ENCODE measurements around the gene CCDC93. TPM values are rescaled to one million over a fixed set of nuclear protein-coding genes. Genes with fewer than 3 reads are reported as not detected.

CCDC93 gene
- total RNA-seq, 1 experiment from 2014 or later = 18.7 TPM

DNA sequence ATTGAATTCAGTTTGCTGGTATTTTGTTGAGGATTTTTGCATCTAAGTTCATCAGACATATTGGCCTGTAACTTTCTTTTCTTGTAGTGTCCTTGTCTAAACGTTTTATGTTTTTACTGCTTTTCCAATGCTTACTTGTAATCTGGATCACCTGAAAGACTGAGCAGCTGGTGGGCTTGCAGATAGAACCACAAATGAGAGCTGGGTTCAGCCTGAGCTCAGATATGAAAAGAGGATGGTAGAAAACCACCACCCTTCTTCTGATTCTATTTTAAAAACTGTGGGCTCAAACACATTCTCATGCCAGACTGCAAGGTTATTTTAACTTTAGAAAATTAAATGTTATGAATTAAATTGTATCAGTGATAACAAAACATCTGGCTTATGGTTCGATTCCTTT is 128.6 kb downstream of the CCDC93 start:
- H3K9me2 ChIP-seq (ENCODE audit: insufficient read depth) = no peaks in the 10 kb centered on the region
- H3K4me2 ChIP-seq (ENCODE audit: low read length) = no peak overlapping the region
- no peak overlapping the region for H3K4me3 ChIP-seq (replicated peaks in 1 of 2; ENCODE audit: low read depth in 1 of 2, low read length in 2 of 2)
- no peaks in the 10 kb centered on the region for H3K9me3 ChIP-seq (ENCODE audit: control insufficient read depth in 1 of 2, insufficient read depth in 1 of 2, low read depth in 1 of 2, low read length in 2 of 2)
- intact Hi-C loops (cut with micrococcal nuclease) = no loop called here
- no peaks in the 10 kb centered on the region for H3K36me3 ChIP-seq (ENCODE audit: control insufficient read depth in 1 of 2, insufficient read depth in 2 of 2, low read length in 2 of 2)
- no peak overlapping the region for H2AFZ ChIP-seq (ENCODE audit: low read depth, low read length, poor library complexity, severe bottlenecking)
- no peak for TF ChIP-seq POLR2A (IDR thresholded peaks at IDR 0.05; ENCODE audit: borderline replicate concordance, extremely low read depth, insufficient read depth, insufficient read length)
- no peak for TF ChIP-seq EZH2 (IDR thresholded peaks at IDR 0.05)
- TF ChIP-seq EZH2phosphoT487 (IDR thresholded peaks at IDR 0.05; ENCODE audit: borderline replicate concordance) = no peak
- TF ChIP-seq, protein P1, sequence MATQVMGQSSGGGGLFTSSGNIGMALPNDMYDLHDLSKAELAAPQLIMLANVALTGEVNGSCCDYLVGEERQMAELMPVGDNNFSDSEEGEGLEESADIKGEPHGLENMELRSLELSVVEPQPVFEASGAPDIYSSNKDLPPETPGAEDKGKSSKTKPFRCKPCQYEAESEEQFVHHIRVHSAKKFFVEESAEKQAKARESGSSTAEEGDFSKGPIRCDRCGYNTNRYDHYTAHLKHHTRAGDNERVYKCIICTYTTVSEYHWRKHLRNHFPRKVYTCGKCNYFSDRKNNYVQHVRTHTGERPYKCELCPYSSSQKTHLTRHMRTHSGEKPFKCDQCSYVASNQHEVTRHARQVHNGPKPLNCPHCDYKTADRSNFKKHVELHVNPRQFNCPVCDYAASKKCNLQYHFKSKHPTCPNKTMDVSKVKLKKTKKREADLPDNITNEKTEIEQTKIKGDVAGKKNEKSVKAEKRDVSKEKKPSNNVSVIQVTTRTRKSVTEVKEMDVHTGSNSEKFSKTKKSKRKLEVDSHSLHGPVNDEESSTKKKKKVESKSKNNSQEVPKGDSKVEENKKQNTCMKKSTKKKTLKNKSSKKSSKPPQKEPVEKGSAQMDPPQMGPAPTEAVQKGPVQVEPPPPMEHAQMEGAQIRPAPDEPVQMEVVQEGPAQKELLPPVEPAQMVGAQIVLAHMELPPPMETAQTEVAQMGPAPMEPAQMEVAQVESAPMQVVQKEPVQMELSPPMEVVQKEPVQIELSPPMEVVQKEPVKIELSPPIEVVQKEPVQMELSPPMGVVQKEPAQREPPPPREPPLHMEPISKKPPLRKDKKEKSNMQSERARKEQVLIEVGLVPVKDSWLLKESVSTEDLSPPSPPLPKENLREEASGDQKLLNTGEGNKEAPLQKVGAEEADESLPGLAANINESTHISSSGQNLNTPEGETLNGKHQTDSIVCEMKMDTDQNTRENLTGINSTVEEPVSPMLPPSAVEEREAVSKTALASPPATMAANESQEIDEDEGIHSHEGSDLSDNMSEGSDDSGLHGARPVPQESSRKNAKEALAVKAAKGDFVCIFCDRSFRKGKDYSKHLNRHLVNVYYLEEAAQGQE (IDR thresholded peaks at IDR 0.05; ENCODE audit: low read depth) = no peak
- TF ChIP-seq YY1 (IDR thresholded peaks at IDR 0.05; ENCODE audit: extremely low read depth, insufficient replicate concordance, low read depth, low read length) = no peak
- H3K4me1 ChIP-seq (ENCODE audit: control insufficient read depth in 1 of 2, insufficient read depth in 2 of 2, low read length in 2 of 2) = no peaks in the 10 kb centered on the region
- ChIA-PET RAD21 (ENCODE audit: low non-redundant PET in 1 of 2, low total read pairs in 2 of 2, uncharacterized antibody in 2 of 2, unreplicated experiment in 2 of 2) (no interaction called here), CTCF (no interaction called here), POLR2A (no interaction called here)
- BruUV-seq (replicated peaks) = no TSS peak
- no peaks in the 10 kb centered on the region for H4K20me1 ChIP-seq (ENCODE audit: insufficient read depth)
- no peak overlapping the region for H3K9ac ChIP-seq (ENCODE audit: low read length)
- H3K27me3 ChIP-seq (ENCODE audit: insufficient read depth, low read length) = no peaks in the 10 kb centered on the region; the same call in none of the 2 replicates
- ATAC-seq = no peak
- DNase-seq (ENCODE audit: low read depth, low spot score) = no peak
- H3K27ac ChIP-seq (ENCODE audit: low read depth, low read length) = no peak overlapping the region
- H3K79me2 ChIP-seq (ENCODE audit: insufficient read depth, low read length) = no peaks in the 10 kb centered on the region

DNA sequence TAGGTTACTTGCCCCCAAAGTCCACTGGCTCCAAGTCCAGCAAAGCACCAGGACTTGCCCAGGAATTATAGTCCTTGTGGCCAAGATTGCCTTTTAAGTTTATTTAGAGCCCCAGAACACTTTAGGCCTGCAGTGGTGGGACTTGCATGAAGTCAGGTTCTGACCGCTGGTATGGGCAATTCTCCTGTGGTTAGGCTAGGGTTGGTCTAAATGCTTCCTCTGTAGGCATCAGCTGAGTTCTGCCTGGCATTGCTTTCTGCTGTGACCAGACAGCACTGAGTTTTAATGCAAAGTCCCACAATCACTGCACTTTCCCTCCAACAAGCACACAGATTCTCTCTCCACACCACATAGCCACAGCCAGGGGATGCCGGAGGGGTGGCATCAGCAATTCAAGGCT is 134.9 kb downstream of the CCDC93 start:
- no peaks in the 10 kb centered on the region for H3K9me3 ChIP-seq (ENCODE audit: control insufficient read depth in 1 of 2, insufficient read depth in 1 of 2, low read depth in 1 of 2, low read length in 2 of 2)
- no peaks in the 10 kb centered on the region for H4K20me1 ChIP-seq (ENCODE audit: insufficient read depth)
- RAD21 ChIA-PET (ENCODE audit: low non-redundant PET in 1 of 2, low total read pairs in 2 of 2, uncharacterized antibody in 2 of 2, unreplicated experiment in 2 of 2) = no interaction called here
- intact Hi-C loops (cut with micrococcal nuclease) = no loop called here
- H3K36me3 ChIP-seq (ENCODE audit: control insufficient read depth in 1 of 2, insufficient read depth in 2 of 2, low read length in 2 of 2) = no peaks in the 10 kb centered on the region
- POLR2A ChIA-PET = no interaction called here
- no peak overlapping the region for H2AFZ ChIP-seq (ENCODE audit: low read depth, low read length, poor library complexity, severe bottlenecking)
- no peaks in the 10 kb centered on the region for H3K9me2 ChIP-seq (ENCODE audit: insufficient read depth)
- BruUV-seq (replicated peaks) = no TSS peak
- no peaks in the 10 kb centered on the region for H3K4me1 ChIP-seq (ENCODE audit: control insufficient read depth in 1 of 2, insufficient read depth in 2 of 2, low read length in 2 of 2)
- CTCF ChIA-PET = no interaction called here
- no peak for DNase-seq (ENCODE audit: low read depth, low spot score)
- H3K4me3 ChIP-seq (replicated peaks in 1 of 2; ENCODE audit: low read depth in 1 of 2, low read length in 2 of 2) = no peak overlapping the region
- no peak overlapping the region for H3K4me2 ChIP-seq (ENCODE audit: low read length)
- no peak overlapping the region for H3K9ac ChIP-seq (ENCODE audit: low read length)
- no peak overlapping the region for H3K27ac ChIP-seq (ENCODE audit: low read depth, low read length)
- H3K27me3 ChIP-seq (ENCODE audit: insufficient read depth, low read length) = peaks cover 7% of the 10 kb centered on the region
- no peak for ATAC-seq
- no peaks in the 10 kb centered on the region for H3K79me2 ChIP-seq (ENCODE audit: insufficient read depth, low read length)
- TF ChIP-seq EGR1 (IDR thresholded peaks at IDR 0.05; ENCODE audit: low read depth) (no peak), EZH2phosphoT487 (IDR thresholded peaks at IDR 0.05; ENCODE audit: borderline replicate concordance) (no peak), FOSL1 (IDR thresholded peaks at IDR 0.05; ENCODE audit: low read depth) (no peak), SP1 (IDR thresholded peaks at IDR 0.05; ENCODE audit: low read depth) (no peak), POLR2A (IDR thresholded peaks at IDR 0.05; ENCODE audit: borderline replicate concordance, extremely low read depth, insufficient read depth, insufficient read length) (no peak), ZFX (IDR thresholded peaks at IDR 0.05) (no peak), SIN3A (IDR thresholded peaks at IDR 0.05; ENCODE audit: low read depth) (no peak)
- TF ChIP-seq, protein P1 (IDR thresholded peaks at IDR 0.05; ENCODE audit: low read depth) = no peak
- TF ChIP-seq, protein P2, sequence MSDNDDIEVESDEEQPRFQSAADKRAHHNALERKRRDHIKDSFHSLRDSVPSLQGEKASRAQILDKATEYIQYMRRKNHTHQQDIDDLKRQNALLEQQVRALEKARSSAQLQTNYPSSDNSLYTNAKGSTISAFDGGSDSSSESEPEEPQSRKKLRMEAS (IDR thresholded peaks at IDR 0.05) = no peak
